H9 (cell line): ENCODE data around the gene DNAAF2. TPM values are rescaled to one million over a fixed set of nuclear protein-coding genes. Genes with fewer than 3 reads are reported as not detected.

Experiments
- DNase-seq: peaks from one replicate; pipeline ENCODE4 v3.0.0-alpha.2; 2017
- H2AFZ ChIP-seq: one replicate; pipeline ENCODE4 v1.6.1; 2013; ENCODE audit warnings: mild to moderate bottlenecking, low read length, control low read depth, moderate library complexity
- H2AK5ac ChIP-seq: 2 replicates; pipeline ENCODE4 v1.6.1; 2013; ENCODE audit warnings: low read length, control low read depth, mixed read lengths; ENCODE audit not compliant: insufficient read length
- H2BK120ac ChIP-seq: one replicate; pipeline ENCODE4 v1.6.1; 2013; ENCODE audit warnings: low read depth, mild to moderate bottlenecking, low read length, control low read depth, inconsistent platforms; ENCODE audit not compliant: poor library complexity, severe bottlenecking
- H2BK12ac ChIP-seq: 2 replicates; pipeline ENCODE4 v1.6.1; 2013; ENCODE audit warnings: low read length, control low read depth, mixed read lengths, low read depth; ENCODE audit not compliant: insufficient read length
- H2BK15ac ChIP-seq: 2 replicates; pipeline ENCODE4 v1.6.1; 2013; ENCODE audit warnings: low read depth, low read length, control low read depth
- H2BK20ac ChIP-seq: one replicate; pipeline ENCODE4 v1.6.1; 2013; ENCODE audit warnings: low read depth, mild to moderate bottlenecking, low read length, control low read depth, inconsistent platforms; ENCODE audit not compliant: poor library complexity, severe bottlenecking
- H2BK5ac ChIP-seq: 2 replicates; pipeline ENCODE4 v1.6.1; 2013; ENCODE audit warnings: low read length, control low read depth, mixed read lengths; ENCODE audit not compliant: insufficient read length
- H3K14ac ChIP-seq: 2 replicates; pipeline ENCODE4 v1.6.1; 2013; ENCODE audit warnings: low read length, control low read depth; ENCODE audit not compliant: insufficient read depth
- H3K18ac ChIP-seq: 2 replicates; pipeline ENCODE4 v1.6.1; 2013; ENCODE audit warnings: low read depth, mild to moderate bottlenecking, mixed read lengths, low read length, control low read depth; ENCODE audit not compliant: insufficient read length
- H3K23ac ChIP-seq: 2 replicates; pipeline ENCODE4 v1.6.1; 2013; ENCODE audit warnings: low read length, control low read depth, mixed read lengths, low read depth; ENCODE audit not compliant: insufficient read length
- H3K23me2 ChIP-seq: 2 replicates; pipeline ENCODE4 v1.6.1; 2013; ENCODE audit warnings: low read depth, mild to moderate bottlenecking, mixed read lengths, low read length, control low read depth; ENCODE audit not compliant: insufficient read length, poor library complexity, severe bottlenecking
- H3K27ac ChIP-seq: 2 replicates; pipeline ENCODE4 v1.5.1; 2013; ENCODE audit warnings: low read length, control low read depth, mixed read lengths, low read depth; ENCODE audit not compliant: insufficient read length
- H3K27me3 ChIP-seq: 2 replicates; pipeline ENCODE4 v1.6.1; 2013; ENCODE audit warnings: low read length, control low read depth, inconsistent platforms; ENCODE audit not compliant: insufficient read depth
- H3K4ac ChIP-seq: 2 replicates; pipeline ENCODE4 v1.6.1; 2013; ENCODE audit warnings: low read depth, mild to moderate bottlenecking, control low read depth, inconsistent platforms, low read length, moderate library complexity
- H3K4me1 ChIP-seq: 2 replicates; pipeline ENCODE4 v1.6.1; 2013; ENCODE audit warnings: low read length, control low read depth, inconsistent platforms; ENCODE audit not compliant: insufficient read depth
- H3K4me2 ChIP-seq: 2 replicates; pipeline ENCODE4 v1.6.1; 2013; ENCODE audit warnings: low read length, control low read depth, mixed read lengths; ENCODE audit not compliant: insufficient read length, insufficient read depth
- H3K56ac ChIP-seq: 2 replicates; pipeline ENCODE4 v1.6.1; 2013; ENCODE audit warnings: low read depth, mild to moderate bottlenecking, mixed read lengths, low read length, control low read depth; ENCODE audit not compliant: insufficient read length
- H3K79me1 ChIP-seq: 2 replicates; pipeline ENCODE4 v1.6.1; 2013; ENCODE audit warnings: low read depth, mild to moderate bottlenecking, moderate library complexity, low read length, control low read depth, inconsistent platforms; ENCODE audit not compliant: insufficient read depth, poor library complexity, severe bottlenecking
- H3K79me2 ChIP-seq: 2 replicates; pipeline ENCODE4 v1.6.1; 2013; ENCODE audit warnings: low read length, control low read depth, inconsistent platforms; ENCODE audit not compliant: insufficient read depth
- H3K9ac ChIP-seq: 2 replicates; pipeline ENCODE4 v1.6.1; 2013; ENCODE audit warnings: low read length, control low read depth, mixed read lengths; ENCODE audit not compliant: insufficient read length; ENCODE audit errors: extremely low read depth
- H3K9me3 ChIP-seq: one replicate; pipeline ENCODE4 v1.6.1; 2013; ENCODE audit warnings: low read depth, low read length, inconsistent platforms; ENCODE audit not compliant: control insufficient read depth
- H3T11ph ChIP-seq: one replicate; pipeline ENCODE4 v1.6.1; 2013; ENCODE audit warnings: mild to moderate bottlenecking, low read length, control low read depth, inconsistent platforms
- H4K20me1 ChIP-seq: one replicate; pipeline ENCODE4 v1.6.1; 2013; ENCODE audit not compliant: control insufficient read depth, insufficient read length, insufficient read depth
- H4K5ac ChIP-seq: 2 replicates; pipeline ENCODE4 v1.6.1; 2013; ENCODE audit warnings: low read depth, mild to moderate bottlenecking, mixed read lengths, low read length, control low read depth; ENCODE audit not compliant: insufficient read length
- H4K8ac ChIP-seq: replicated peaks from 2 replicates; pipeline ENCODE4 v1.6.1; 2013; ENCODE audit warnings: low read length, control low read depth, mixed read lengths, low read depth; ENCODE audit not compliant: insufficient read length
- H4K91ac ChIP-seq: 2 replicates; pipeline ENCODE4 v1.6.1; 2013; ENCODE audit warnings: low read depth, mild to moderate bottlenecking, moderate library complexity, mixed read lengths, low read length, control low read depth; ENCODE audit not compliant: insufficient read length
- H3K27ac Mint-ChIP-seq, 3 experiments: 2 replicates in 2 of 3; 3 replicates in 1 of 3; pipeline ENCODE4 v1.8.0; 2020 to 2021; ENCODE audit warnings: mixed read lengths in 3 of 3, mild to moderate bottlenecking in 1 of 3, moderate library complexity in 1 of 3
- H3K27me3 Mint-ChIP-seq: 2 replicates; pipeline ENCODE4 v1.8.0; 2021; ENCODE audit warnings: low read depth, mild to moderate bottlenecking, moderate library complexity, mixed read lengths
- H3K36me3 Mint-ChIP-seq, 3 experiments: 2 replicates in 2 of 3; 3 replicates in 1 of 3; pipeline ENCODE4 v1.8.0; 2020 to 2021; ENCODE audit warnings: low read depth in 3 of 3, mixed read lengths in 3 of 3; ENCODE audit not compliant: insufficient read depth in 1 of 3
- H3K4me1 Mint-ChIP-seq, 2 experiments: 2 replicates each; pipeline ENCODE4 v1.8.0; 2020; ENCODE audit warnings: mixed read lengths in 2 of 2
- H3K4me3 Mint-ChIP-seq, 2 experiments: 2 replicates in 1 of 2; 3 replicates in 1 of 2; pipeline ENCODE4 v1.8.0; 2020 to 2021; ENCODE audit warnings: mild to moderate bottlenecking in 2 of 2, mixed read lengths in 2 of 2, moderate library complexity in 1 of 2
- H3K9me3 Mint-ChIP-seq, 2 experiments: 2 replicates in 1 of 2; 3 replicates in 1 of 2; pipeline ENCODE4 v1.8.0; 2020; ENCODE audit warnings: mild to moderate bottlenecking in 2 of 2, mixed read lengths in 2 of 2, moderate library complexity in 1 of 2
- CTCF ChIP-seq: fragments of 200-600 bp; sonication (generic); conservative IDR thresholded peaks from 3 replicates; pipeline ENCODE4 v1.8.0; 2021; ENCODE audit warnings: antibody characterized with exemption, mild to moderate bottlenecking
- WGBS: extraction: QIAGEN DNeasy Blood & Tissue Kit; methylation state at CpG from one replicate; pipeline ENCODE4 v1.1.7; 2013; ENCODE audit warnings: missing lambda C conversion rate, low lambda C conversion rate, mixed read lengths; ENCODE audit not compliant: insufficient read length; ENCODE audit errors: extremely low coverage; 5-methylcytosine and 5-hydroxymethylcytosine counted together
- total RNA-seq: library from RNA; stranded (reverse); gene quantifications from 2 replicates; pipeline ENCODE4 v1.2.1, GENCODE V29; 2021

Gene DNAAF2
- total RNA-seq, 1 experiment from 2014 or later, result 26.3 TPM

DNA sequence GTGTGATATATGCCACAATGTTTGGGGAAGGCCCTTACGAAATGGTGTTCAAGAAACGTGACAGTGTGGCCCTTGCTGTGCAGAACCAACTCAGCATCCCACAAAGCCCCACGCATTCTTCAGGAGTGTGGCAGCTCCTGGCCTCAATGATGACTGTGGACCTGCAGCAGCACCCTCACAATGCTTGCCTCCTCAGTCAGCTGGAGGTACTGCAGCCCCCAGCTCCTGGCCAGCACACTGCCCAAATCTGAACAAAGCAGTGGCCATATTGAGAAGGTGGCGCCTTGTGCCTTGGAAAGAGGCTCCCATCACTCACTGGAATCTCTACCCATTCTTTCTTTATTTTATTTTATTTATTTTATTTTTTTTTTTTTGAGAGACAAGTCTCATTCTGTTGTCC lies 42.6 kb upstream of the DNAAF2 start:
- H4K5ac ChIP-seq, result no peak overlapping the region
- H3K9me3 ChIP-seq, result no peaks in the 10 kb centered on the region
- H2BK120ac ChIP-seq, result no peak overlapping the region
- peak; percentile 41 for TF ChIP-seq CTCF
- no peak overlapping the region for H2BK5ac ChIP-seq
- H3T11ph ChIP-seq, result no peak overlapping the region
- H4K8ac ChIP-seq, result no peak overlapping the region
- no peak overlapping the region for H3K9ac ChIP-seq
- H2BK15ac ChIP-seq, result no peak overlapping the region
- no peak overlapping the region for H3K4me2 ChIP-seq
- no peak overlapping the region for H2BK12ac ChIP-seq
- H3K4ac ChIP-seq, result no peak overlapping the region
- no peak overlapping the region for H3K27ac ChIP-seq
- peaks cover 27 to 72% (median 69%) of the 10 kb centered on the region in 3 experiments for H3K36me3 Mint-ChIP-seq
- no peak overlapping the region for H3K4me3 Mint-ChIP-seq
- no peaks in the 10 kb centered on the region for H3K27me3 Mint-ChIP-seq
- peak overlapping the region in 1 of 3 experiments; percentile 8; a peak in 1 of 7 replicates for H3K27ac Mint-ChIP-seq
- no peaks in the 10 kb centered on the region for H3K79me2 ChIP-seq
- H3K14ac ChIP-seq, result no peak overlapping the region
- H4K20me1 ChIP-seq, result no peaks in the 10 kb centered on the region
- no peak overlapping the region for H3K18ac ChIP-seq
- no peak for DNase-seq
- H3K56ac ChIP-seq, result no peak overlapping the region
- no peaks in the 10 kb centered on the region for H3K27me3 ChIP-seq
- no peaks in the 10 kb centered on the region for H3K4me1 Mint-ChIP-seq
- H3K9me3 Mint-ChIP-seq, result no peaks in the 10 kb centered on the region
- no peak overlapping the region for H4K91ac ChIP-seq
- no peaks in the 10 kb centered on the region for H3K23me2 ChIP-seq
- no CpG with 5 or more reads among the region's 4 CpGs for WGBS
- no peaks in the 10 kb centered on the region for H3K4me1 ChIP-seq
- no peak overlapping the region for H3K23ac ChIP-seq
- no peaks in the 10 kb centered on the region for H3K79me1 ChIP-seq
- no peak overlapping the region for H2AK5ac ChIP-seq
- H2AFZ ChIP-seq, result no peak overlapping the region
- no peak overlapping the region for H2BK20ac ChIP-seq
